Measurements from ENCODE around the gene PTGDS. TPM values are rescaled to one million over a fixed set of nuclear protein-coding genes. Genes with fewer than 3 reads are reported as not detected.

Gene PTGDS
- total and polyA plus RNA-seq, 3 experiments from 2014 or later = 0.24 to 5.5 (median 0.49) TPM

GRCh38 chr9:136957461-136957860 lies 19.8 kb upstream of the PTGDS start:
- Histone ChIP-seq H3K4me1 (ENCODE audit: insufficient read depth, low read length) (peaks cover 25% of the 10 kb centered on the region), H3K36me3 (ENCODE audit: insufficient read depth, low read length) (no peaks in the 10 kb centered on the region), H3K9me3 (ENCODE audit: low read length) (no peaks in the 10 kb centered on the region), H3K4me3 (ENCODE audit: low read length) (no peak overlapping the region), H3K27me3 (ENCODE audit: insufficient read depth, low read length, poor library complexity, severe bottlenecking) (no peaks in the 10 kb centered on the region), H3K27ac (ENCODE audit: low read depth, low read length) (no peak overlapping the region)
- POLR2A ChIA-PET = no interaction called here
- CTCF ChIA-PET = interaction anchor here (1.2 kb wide), 1 partner anchor 90 kb away, joined by 3 read pairs; no protein-coding TSS in a partner anchor
- no peak for DNase-seq
- Mint-ChIP-seq H3K27ac (peak overlapping the region in 2 of 8 donors; percentile 33 to 74), H3K9me3 (peaks cover 0 to 5% (median 2%) of the 10 kb centered on the region in 5 donors), H3K36me3 (peaks cover 0 to 12% (median 0%) of the 10 kb centered on the region in 3 donors), H3K27me3 (no peaks in the 10 kb centered on the region), H3K4me1 (peaks cover 21 to 67% (median 22%) of the 10 kb centered on the region in 3 donors), H3K4me3 (no peak overlapping the region)

- no peak overlapping the region for H3K27ac ChIP-seq (ENCODE audit: low read depth, low read length)
Measured at GRCh38 chr9:136957901-136958300, 19.4 kb upstream of the PTGDS start.

GRCh38 chr9:136958473-136958872 lies 18.8 kb upstream of the PTGDS start:
- Mint-ChIP-seq H3K27me3 (no peaks in the 10 kb centered on the region), H3K4me3 (no peak overlapping the region), H3K4me1 (peaks cover 30 to 77% (median 31%) of the 10 kb centered on the region in 3 donors), H3K36me3 (peaks cover 0 to 12% (median 0%) of the 10 kb centered on the region in 3 donors), H3K27ac (peak overlapping the region in 6 of 8 donors; percentile 26 to 89 (median 62)), H3K9me3 (peaks cover 0 to 5% (median 2%) of the 10 kb centered on the region in 5 donors)
- H3K27me3 ChIP-seq (ENCODE audit: insufficient read depth, low read length, poor library complexity, severe bottlenecking) = no peaks in the 10 kb centered on the region
- ChIA-PET CTCF (interaction anchor here (0.9 to 2.6 kb wide), 4 partner anchors 10 to 89 kb away, joined by 3 to 9 read pairs (median 4); partner anchors contain the start of gene C8G), POLR2A (no interaction called here)
- H3K36me3 ChIP-seq (ENCODE audit: insufficient read depth, low read length) = no peaks in the 10 kb centered on the region
- no peak overlapping the region for H3K4me3 ChIP-seq (ENCODE audit: low read length)
- H3K9me3 ChIP-seq (ENCODE audit: low read length) = no peaks in the 10 kb centered on the region
- no peak for DNase-seq
- no peak overlapping the region for H3K27ac ChIP-seq (ENCODE audit: low read depth, low read length)
- H3K4me1 ChIP-seq (ENCODE audit: insufficient read depth, low read length) = peaks cover 33% of the 10 kb centered on the region

More at GRCh38 chr9:136957901-136958300, 19.4 kb upstream of the PTGDS start:
- no peak for DNase-seq
- peaks cover 26 to 71% (median 26%) of the 10 kb centered on the region in 3 donors for H3K4me1 Mint-ChIP-seq
- Histone ChIP-seq H3K36me3 (ENCODE audit: insufficient read depth, low read length) (no peaks in the 10 kb centered on the region), H3K27me3 (ENCODE audit: insufficient read depth, low read length, poor library complexity, severe bottlenecking) (no peaks in the 10 kb centered on the region), H3K4me3 (ENCODE audit: low read length) (no peak overlapping the region), H3K9me3 (ENCODE audit: low read length) (no peaks in the 10 kb centered on the region), H3K4me1 (ENCODE audit: insufficient read depth, low read length) (peaks cover 30% of the 10 kb centered on the region)
- H3K4me3 Mint-ChIP-seq = peak overlapping the region in 2 of 7 donors; percentile 44 to 48
- H3K9me3 Mint-ChIP-seq = peaks cover 0 to 5% (median 2%) of the 10 kb centered on the region in 5 donors
- peak overlapping the region in 5 of 8 donors; percentile 32 to 89 (median 83) for H3K27ac Mint-ChIP-seq
- ChIA-PET POLR2A (no interaction called here), CTCF (interaction anchor here (0.9 to 1.2 kb wide), 3 partner anchors 13 to 89 kb away, joined by 3 to 5 read pairs (median 3); partner anchors contain the start of gene C8G)
- no peaks in the 10 kb centered on the region for H3K27me3 Mint-ChIP-seq
- peaks cover 0 to 12% (median 0%) of the 10 kb centered on the region in 3 donors for H3K36me3 Mint-ChIP-seq

GRCh38 chr9:136958898-136959850 lies 18.1 kb upstream of the PTGDS start:
- Mint-ChIP-seq H3K9me3 (peaks cover 0 to 5% (median 2%) of the 10 kb centered on the region in 5 donors), H3K36me3 (peaks cover 0 to 12% (median 0%) of the 10 kb centered on the region in 3 donors), H3K4me1 (peaks cover 30 to 79% (median 31%) of the 10 kb centered on the region in 3 donors), H3K27ac (peak overlapping the region in 7 of 8 donors; percentile 45 to 98 (median 77)), H3K4me3 (peak overlapping the region in 2 of 7 donors; percentile 32 to 72), H3K27me3 (no peaks in the 10 kb centered on the region)
- Histone ChIP-seq H3K4me1 (ENCODE audit: insufficient read depth, low read length) (peaks cover 33% of the 10 kb centered on the region), H3K4me3 (ENCODE audit: low read length) (no peak overlapping the region), H3K36me3 (ENCODE audit: insufficient read depth, low read length) (no peaks in the 10 kb centered on the region), H3K27me3 (ENCODE audit: insufficient read depth, low read length, poor library complexity, severe bottlenecking) (no peaks in the 10 kb centered on the region), H3K9me3 (ENCODE audit: low read length) (no peaks in the 10 kb centered on the region), H3K27ac (ENCODE audit: low read depth, low read length) (peak overlapping the region; percentile 16)
- no peak for DNase-seq
- ChIA-PET POLR2A (interaction anchor here (0.5 to 1.4 kb wide), 7 partner anchors 8 to 76 kb away, joined by 3 to 11 read pairs (median 7); partner anchors contain the start of gene PAXX), CTCF (interaction anchor here (0.9 to 2.6 kb wide), 8 partner anchors 8 to 88 kb away, joined by 3 to 13 read pairs (median 4); partner anchors contain the start of genes ABCA2 and C8G)

- POLR2A ChIA-PET = interaction anchor here (0.6 to 1.4 kb wide), 7 partner anchors 9 to 74 kb away, joined by 3 to 11 read pairs (median 7); partner anchors contain the start of gene PAXX
- Histone ChIP-seq H3K4me1 (ENCODE audit: insufficient read depth, low read length) (peaks cover 43% of the 10 kb centered on the region), H3K27me3 (ENCODE audit: insufficient read depth, low read length, poor library complexity, severe bottlenecking) (no peaks in the 10 kb centered on the region), H3K36me3 (ENCODE audit: insufficient read depth, low read length) (no peaks in the 10 kb centered on the region), H3K27ac (ENCODE audit: low read depth, low read length) (peak overlapping the region; percentile 16), H3K9me3 (ENCODE audit: low read length) (no peaks in the 10 kb centered on the region), H3K4me3 (ENCODE audit: low read length) (no peak overlapping the region)
- peak in 4 of 5 donors; percentile 40 to 73 (median 52) for DNase-seq
- Mint-ChIP-seq H3K27me3 (peaks cover 0 to under 1% of the 10 kb centered on the region in 2 donors), H3K27ac (peak overlapping the region; percentile 91 to 98 (median 96)), H3K4me3 (peak overlapping the region in 6 of 7 donors; percentile 72 to 91 (median 76)), H3K4me1 (peaks cover 38 to 83% (median 40%) of the 10 kb centered on the region in 3 donors), H3K36me3 (peaks cover 0 to 12% (median 0%) of the 10 kb centered on the region in 3 donors), H3K9me3 (peaks cover 0 to 5% (median 2%) of the 10 kb centered on the region in 5 donors)
- CTCF ChIA-PET = interaction anchor here (0.7 to 2.6 kb wide), 7 partner anchors 9 to 75 kb away, joined by 3 to 13 read pairs (median 7); partner anchors contain the start of genes ABCA2, C8G and FBXW5
Measured at GRCh38 chr9:136960212-136960937, 16.9 kb upstream of the PTGDS start.

GRCh38 chr9:136960938-136961275 lies 16.4 kb upstream of the PTGDS start:
- Mint-ChIP-seq H3K9me3 (peaks cover 0 to 5% (median 2%) of the 10 kb centered on the region in 5 donors), H3K36me3 (peaks cover 0 to 12% (median 0%) of the 10 kb centered on the region in 3 donors), H3K4me1 (peaks cover 43 to 86% (median 45%) of the 10 kb centered on the region in 3 donors), H3K27ac (peak overlapping the region in 5 of 8 donors; percentile 61 to 97 (median 91)), H3K27me3 (peaks cover 0 to 3% of the 10 kb centered on the region in 2 donors), H3K4me3 (peak overlapping the region in 4 of 7 donors; percentile 65 to 86 (median 74))
- Histone ChIP-seq H3K36me3 (ENCODE audit: insufficient read depth, low read length) (no peaks in the 10 kb centered on the region), H3K9me3 (ENCODE audit: low read length) (no peaks in the 10 kb centered on the region), H3K4me1 (ENCODE audit: insufficient read depth, low read length) (peaks cover 47% of the 10 kb centered on the region), H3K4me3 (ENCODE audit: low read length) (no peak overlapping the region), H3K27me3 (ENCODE audit: insufficient read depth, low read length, poor library complexity, severe bottlenecking) (no peaks in the 10 kb centered on the region), H3K27ac (ENCODE audit: low read depth, low read length) (no peak overlapping the region)
- CTCF ChIA-PET = interaction anchor here (1.4 to 2.6 kb wide), 3 partner anchors 12 to 74 kb away, joined by 7 to 13 read pairs (median 9); no protein-coding TSS in a partner anchor
- no peak for DNase-seq
- POLR2A ChIA-PET = interaction anchor here (0.5 to 1.4 kb wide), 5 partner anchors 14 to 74 kb away, joined by 6 to 11 read pairs (median 7); partner anchors contain the start of gene PAXX
